SH-SY5Y (cell line): ENCODE results near the gene ABI1.

Experiments
- GATA2 ChIP-seq: IDR thresholded peaks from 2 replicates; pipeline ENCODE4 v1.6.1; 2011; ENCODE audit warnings: mild to moderate bottlenecking, low read depth, low read length
- GATA3 ChIP-seq: IDR thresholded peaks from 2 replicates; pipeline ENCODE4 v1.6.1; 2011; ENCODE audit warnings: low read depth, mild to moderate bottlenecking, low read length, moderate library complexity

- no peak for TF ChIP-seq GATA3
- no peak for TF ChIP-seq GATA2
Measured at GRCh38 chr10:26857991-26858706, 2.6 kb downstream of the ABI1 start.
